GM12878 (cell line): ENCODE measurements around the gene MUC12. TPM values are rescaled to one million over a fixed set of nuclear protein-coding genes. Genes with fewer than 3 reads are reported as not detected.

ENCODE experiments used
- ATAC-seq: fragments of 200-7000 bp; cut with Tn5 transposase; 3 replicates; pipeline ENCODE4 v1.9.1; 2020; ENCODE audit warnings: mild to moderate bottlenecking, moderate library complexity
- BruUV-seq: library from RNA; stranded (reverse); fragments of 400-500 nt; replicated peaks from 2 replicates; lab custom pipeline; 2021; lab: Mats Ljungman, UMichigan
- CTCF ChIA-PET: fragments of 300-600 bp; sonication (Branson Sonifier 250); formaldehyde crosslinking; extraction: SDS; loops from one replicate; lab custom pipeline; 2021; ENCODE audit warnings: inconsistent platforms; lab: Yijun Ruan, JAX
- POLR2A ChIA-PET: fragments of 350-600 bp; formaldehyde crosslinking; extraction: SDS; loops from one replicate; lab custom pipeline; 2021; ENCODE audit warnings: inconsistent platforms; lab: Charles Lee
- RAD21 ChIA-PET: fragments of 300-600 bp; sonication (Branson Sonifier 250); formaldehyde crosslinking; loops from one replicate; lab custom pipeline; 2023; ENCODE audit warnings: antibody characterized with exemption; ENCODE audit not compliant: unreplicated experiment; lab: Charles Lee
- SMC1A ChIA-PET: fragments of 300-600 bp; sonication (Branson Sonifier 250); formaldehyde crosslinking; loops from one replicate; lab custom pipeline; 2023; ENCODE audit not compliant: unreplicated experiment, uncharacterized antibody; lab: Charles Lee
- DNase-seq: peaks from one replicate; pipeline ENCODE4 v3.0.0-alpha.2; 2011; ENCODE audit warnings: low read depth, low spot score
- FAIRE-seq: peaks from 3 replicates; lab custom pipeline; 2011; peaks lifted over from hg19 to GRCh38; lab: Jason Lieb, UNC
- H2AFZ ChIP-seq: 2 replicates; pipeline ENCODE4 v1.6.0; 2011; ENCODE audit warnings: low read depth, low read length, control low read depth; ENCODE audit not compliant: control insufficient read depth
- H3K27ac ChIP-seq: 2 replicates; pipeline ENCODE4 v1.5.1; 2011; ENCODE audit warnings: control low read depth; ENCODE audit not compliant: control insufficient read depth, insufficient read depth
- H3K27me3 ChIP-seq, 2 experiments: replicated peaks in 1 of 2; 2 replicates each; pipeline versions ENCODE4 v1.6.0 to v1.6.1; 2011; ENCODE audit warnings: low read length in 1 of 2; ENCODE audit not compliant: control insufficient read depth in 2 of 2, insufficient read depth in 2 of 2
- H3K36me3 ChIP-seq, 2 experiments: 2 replicates each; pipeline ENCODE4 v1.5.1; 2011; ENCODE audit warnings: low read length in 1 of 2; ENCODE audit not compliant: control insufficient read depth in 2 of 2, insufficient read depth in 2 of 2
- H3K4me1 ChIP-seq: 2 replicates; pipeline ENCODE4 v1.6.1; 2011; ENCODE audit warnings: mild to moderate bottlenecking, low read length, moderate library complexity, mixed read lengths; ENCODE audit not compliant: control insufficient read depth, insufficient read depth
- H3K4me2 ChIP-seq: 2 replicates; pipeline ENCODE4 v1.6.0; 2011; ENCODE audit warnings: control low read depth; ENCODE audit not compliant: control insufficient read depth, insufficient read depth
- H3K4me3 ChIP-seq: fragments of 200-600 bp; sonication (generic); 2 replicates; pipeline ENCODE4 v1.5.1; 2016
- H3K79me2 ChIP-seq: 2 replicates; pipeline ENCODE4 v1.6.0; 2011; ENCODE audit warnings: low read length; ENCODE audit not compliant: control insufficient read depth, insufficient read depth
- H3K9ac ChIP-seq: 2 replicates; pipeline ENCODE4 v1.8.0; 2011; ENCODE audit warnings: low read length, control low read depth, mixed read lengths; ENCODE audit not compliant: control insufficient read depth, insufficient read depth
- H3K9me3 ChIP-seq: replicated peaks from 3 replicates; pipeline ENCODE4 v1.5.1; 2011; ENCODE audit warnings: mild to moderate bottlenecking, low read length; ENCODE audit not compliant: control insufficient read depth, insufficient read depth
- H4K20me1 ChIP-seq: 2 replicates; pipeline ENCODE4 v1.6.0; 2011; ENCODE audit not compliant: control insufficient read depth, insufficient read depth
- CHD2 ChIP-seq: IDR thresholded peaks from 2 replicates; pipeline ENCODE4 v1.6.1; 2011; ENCODE audit warnings: low read depth, low read length, improper control_type of control experiment, borderline replicate concordance
- EED ChIP-seq: sonication (generic); IDR thresholded peaks from 2 replicates; pipeline ENCODE4 v1.6.1; 2016; ENCODE audit warnings: antibody characterized with exemption, low read depth
- EGR1 ChIP-seq, 2 experiments: IDR thresholded peaks; 1 replicate in 1 of 2; 2 replicates in 1 of 2; pipeline ENCODE4 v1.6.1; 2011 to 2012; ENCODE audit warnings: low read depth in 2 of 2, low read length in 2 of 2, borderline replicate concordance in 1 of 2, mild to moderate bottlenecking in 1 of 2, moderate library complexity in 1 of 2
- ETV6 ChIP-seq, 2 experiments: fragments of 450-650 bp in 1 of 2; IDR thresholded peaks in 1 of 2; conservative IDR thresholded peaks in 1 of 2; 2 replicates each; pipeline ENCODE4 v1.6.1; 2014; ENCODE audit warnings: antibody characterized with exemption in 1 of 2, borderline replicate concordance in 1 of 2, low read depth in 1 of 2, mild to moderate bottlenecking in 1 of 2, moderate library complexity in 1 of 2
- FOXM1 ChIP-seq: IDR thresholded peaks from 2 replicates; pipeline ENCODE4 v1.6.1; 2012; ENCODE audit warnings: low read depth, mild to moderate bottlenecking, inconsistent platforms, low read length, moderate library complexity
- GABPA ChIP-seq: IDR thresholded peaks from 2 replicates; pipeline ENCODE4 v1.6.1; 2014; ENCODE audit warnings: antibody characterized with exemption, low read depth, mild to moderate bottlenecking, inconsistent platforms
- MTA3 ChIP-seq: IDR thresholded peaks from 2 replicates; pipeline ENCODE4 v1.6.1; 2012; ENCODE audit warnings: low read length, inconsistent platforms, borderline replicate concordance
- MXI1 ChIP-seq: fragments of 150-350 bp; IDR thresholded peaks from 2 replicates; pipeline ENCODE4 v1.6.1; 2011; ENCODE audit warnings: low read depth, mild to moderate bottlenecking, inconsistent platforms, low read length, improper control_type of control experiment
- NR2C2 ChIP-seq: IDR thresholded peaks from 2 replicates; pipeline ENCODE4 v1.6.1; 2011; ENCODE audit warnings: borderline replicate concordance, low read depth; ENCODE audit not compliant: control insufficient read depth, insufficient read length
- POU2F2 ChIP-seq: IDR thresholded peaks from 3 replicates; pipeline ENCODE4 v1.6.1; 2011; ENCODE audit warnings: low read depth, mild to moderate bottlenecking, low read length, borderline replicate concordance
- RB1 ChIP-seq: fragments of 450-650 bp; formaldehyde crosslinking; IDR thresholded peaks from 2 replicates; pipeline ENCODE4 v1.6.1; 2017; ENCODE audit warnings: mild to moderate bottlenecking, borderline replicate concordance
- SMAD1 ChIP-seq: fragments of 450-650 bp; IDR thresholded peaks from 2 replicates; pipeline ENCODE4 v1.6.1; 2018; ENCODE audit warnings: mild to moderate bottlenecking, low read depth; ENCODE audit not compliant: partially characterized antibody
- SREBF1 ChIP-seq: IDR thresholded peaks from 2 replicates; pipeline ENCODE4 v1.6.1; 2012; ENCODE audit warnings: mild to moderate bottlenecking, low read length
- TAF1 ChIP-seq: IDR thresholded peaks from 2 replicates; pipeline ENCODE4 v1.6.1; 2011; ENCODE audit warnings: mild to moderate bottlenecking, low read depth, low read length, borderline replicate concordance
- TCF3 ChIP-seq: IDR thresholded peaks from 2 replicates; pipeline ENCODE4 v1.6.1; 2012; ENCODE audit warnings: low read depth, mild to moderate bottlenecking, low read length, borderline replicate concordance; ENCODE audit not compliant: insufficient read depth
- WGBS: methylation state at CpG from one replicate; pipeline ENCODE4 v1.1.6; 2016; ENCODE audit warnings: low lambda C conversion rate; ENCODE audit not compliant: insufficient replicate concordance, insufficient coverage; ENCODE audit errors: missing lambda C conversion rate; 5-methylcytosine and 5-hydroxymethylcytosine counted together
- in situ Hi-C: fragments of 300-500 bp; cut with MboI; formaldehyde crosslinking; loops from 9 replicates; pipeline ENCODE4 v1.14.3; 2018; ENCODE audit warnings: mixed read lengths
- intact Hi-C: fragments of 100-400 bp; cut with micrococcal nuclease; formaldehyde crosslinking; loops from one replicate; pipeline ENCODE4 v1.14.2; 2022; ENCODE audit not compliant: unreplicated experiment
- polyA plus RNA-seq, 11 experiments: library from polyadenylated mRNA; depleted of rRNA in 4 of 11; unstranded in 6 of 11; stranded (reverse) in 5 of 11; fragments of >200 nt; fragmentation: Nextera tagmentation in 4 of 11; fragmentation: Illumina TruSeq in 1 of 11; extraction: Ambion mirVana in 4 of 11; extraction: Trizol in 1 of 11; gene quantifications; 1 replicate in 1 of 11; 2 replicates in 10 of 11; pipeline versions ENCODE4 v1.2.1 to v1.2.3, GENCODE V29; 2011 to 2016; ENCODE audit warnings: inconsistent platforms in 2 of 11, missing spikeins in 2 of 11, low read depth in 1 of 11
- total RNA-seq, 4 experiments: library from RNA; depleted of rRNA in 3 of 4; stranded (reverse); fragments of >200 nt in 3 of 4; fragmentation: Illumina TruSeq in 1 of 4; extraction: Trizol in 1 of 4; gene quantifications; 2 replicates each; pipeline versions ENCODE4 v1.2.1 to v1.2.3, GENCODE V29; 2013 to 2021
- TF ChIP-seq, protein P1 (sequence below): fragments of 450-650 bp; IDR thresholded peaks from 2 replicates; pipeline ENCODE4 v1.6.1; 2016; ENCODE audit warnings: mild to moderate bottlenecking
- TF ChIP-seq, protein P2 (sequence below): fragments of 450-650 bp; IDR thresholded peaks from 2 replicates; pipeline ENCODE4 v1.6.1; 2017; ENCODE audit warnings: mild to moderate bottlenecking

MUC12 gene
- total and polyA plus RNA-seq, 10 of the 15 experiments (the other 5 are each of a cell fraction or from before 2014, with no cell fraction given), result 1.7 to 4.5 (median 2.6) TPM

DNA sequence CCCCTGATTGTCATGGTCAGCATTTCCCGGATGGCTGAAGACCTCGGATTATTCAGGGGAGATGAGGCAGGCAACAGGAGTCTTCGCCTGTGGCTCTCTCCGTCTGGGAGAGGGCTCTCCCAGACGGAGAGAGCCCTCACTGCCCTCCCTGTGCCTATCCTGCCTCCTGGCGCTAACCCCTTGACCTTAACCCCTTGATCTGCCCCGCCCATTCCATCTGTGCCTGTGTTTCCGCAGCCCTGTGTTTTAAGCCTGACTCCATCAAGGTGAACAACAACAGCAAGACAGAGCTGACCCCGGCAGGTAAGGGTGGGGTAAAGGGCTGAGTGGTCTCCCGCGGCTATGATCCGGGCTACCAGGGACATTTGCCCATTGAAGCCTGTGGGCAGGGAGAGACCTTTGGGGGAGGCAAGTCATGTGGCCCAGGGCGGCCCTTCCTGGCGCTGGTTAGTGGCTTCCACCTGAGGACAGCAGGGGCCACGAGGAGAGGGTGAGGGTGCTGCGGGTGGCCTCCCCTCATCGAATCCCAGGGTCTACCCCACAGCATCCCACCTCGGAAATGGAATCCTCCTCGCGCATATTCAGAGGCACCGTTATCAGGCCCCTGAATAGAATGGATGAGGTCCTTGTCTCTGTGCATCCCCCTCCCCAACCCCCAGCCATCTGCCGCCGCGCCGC lies 4.2 kb upstream of the MUC12 start:
- Histone ChIP-seq H3K9me3 (no peaks in the 10 kb centered on the region; the same call in 2 of the 3 replicates), H3K27ac (no peak overlapping the region), H3K4me3 (no peak overlapping the region), H3K36me3 (no peaks in the 10 kb centered on the region), H4K20me1 (peaks cover 3% of the 10 kb centered on the region), H3K4me2 (no peak overlapping the region), H3K4me1 (no peaks in the 10 kb centered on the region), H3K27me3 (peaks cover 3 to 15% of the 10 kb centered on the region in 2 experiments; a peak in 3 of 4 replicates), H2AFZ (no peak overlapping the region), H3K79me2 (no peaks in the 10 kb centered on the region), H3K9ac (no peak overlapping the region)
- no TSS peak for BruUV-seq
- intact Hi-C loops (loop anchor here (5.0 kb wide), 1 partner anchor 73 kb away; no protein-coding TSS in a partner anchor), in situ Hi-C loops (loop anchor here (5.0 kb wide), 1 partner anchor 87 kb away; no protein-coding TSS in a partner anchor)
- ATAC-seq, result no peak
- no peak for FAIRE-seq
- ChIA-PET CTCF (interaction anchor here (0.8 to 1.2 kb wide), 3 partner anchors 15 to 112 kb away, joined by 3 to 4 read pairs (median 3); partner anchors contain the start of gene MUC3A), POLR2A (no interaction called here), SMC1A (no interaction called here), RAD21 (no interaction called here)
- TF ChIP-seq SREBF1 (no peak), TAF1 (no peak), EGR1 (IDR thresholded peaks at IDR 0.05; ENCODE audit: borderline replicate concordance in 1 of 2, low read depth in 2 of 2, low read length in 2 of 2) (no peak), RB1 (no peak), EED (no peak), CHD2 (no peak), SMAD1 (no peak), TCF3 (no peak), NR2C2 (no peak), FOXM1 (no peak), ETV6 (conservative IDR thresholded peaks at IDR 0.05 in 1 of 2, IDR thresholded peaks at IDR 0.05 in 1 of 2; ENCODE audit: borderline replicate concordance in 1 of 2, low read depth in 1 of 2) (no peak), MTA3 (no peak), POU2F2 (no peak), GABPA (no peak), MXI1 (no peak)
- TF ChIP-seq, protein P1, sequence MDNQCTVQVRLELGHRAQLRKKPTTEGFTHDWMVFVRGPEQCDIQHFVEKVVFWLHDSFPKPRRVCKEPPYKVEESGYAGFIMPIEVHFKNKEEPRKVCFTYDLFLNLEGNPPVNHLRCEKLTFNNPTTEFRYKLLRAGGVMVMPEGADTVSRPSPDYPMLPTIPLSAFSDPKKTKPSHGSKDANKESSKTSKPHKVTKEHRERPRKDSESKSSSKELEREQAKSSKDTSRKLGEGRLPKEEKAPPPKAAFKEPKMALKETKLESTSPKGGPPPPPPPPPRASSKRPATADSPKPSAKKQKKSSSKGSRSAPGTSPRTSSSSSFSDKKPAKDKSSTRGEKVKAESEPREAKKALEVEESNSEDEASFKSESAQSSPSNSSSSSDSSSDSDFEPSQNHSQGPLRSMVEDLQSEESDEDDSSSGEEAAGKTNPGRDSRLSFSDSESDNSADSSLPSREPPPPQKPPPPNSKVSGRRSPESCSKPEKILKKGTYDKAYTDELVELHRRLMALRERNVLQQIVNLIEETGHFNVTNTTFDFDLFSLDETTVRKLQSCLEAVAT, result no peak
- TF ChIP-seq, protein P2, sequence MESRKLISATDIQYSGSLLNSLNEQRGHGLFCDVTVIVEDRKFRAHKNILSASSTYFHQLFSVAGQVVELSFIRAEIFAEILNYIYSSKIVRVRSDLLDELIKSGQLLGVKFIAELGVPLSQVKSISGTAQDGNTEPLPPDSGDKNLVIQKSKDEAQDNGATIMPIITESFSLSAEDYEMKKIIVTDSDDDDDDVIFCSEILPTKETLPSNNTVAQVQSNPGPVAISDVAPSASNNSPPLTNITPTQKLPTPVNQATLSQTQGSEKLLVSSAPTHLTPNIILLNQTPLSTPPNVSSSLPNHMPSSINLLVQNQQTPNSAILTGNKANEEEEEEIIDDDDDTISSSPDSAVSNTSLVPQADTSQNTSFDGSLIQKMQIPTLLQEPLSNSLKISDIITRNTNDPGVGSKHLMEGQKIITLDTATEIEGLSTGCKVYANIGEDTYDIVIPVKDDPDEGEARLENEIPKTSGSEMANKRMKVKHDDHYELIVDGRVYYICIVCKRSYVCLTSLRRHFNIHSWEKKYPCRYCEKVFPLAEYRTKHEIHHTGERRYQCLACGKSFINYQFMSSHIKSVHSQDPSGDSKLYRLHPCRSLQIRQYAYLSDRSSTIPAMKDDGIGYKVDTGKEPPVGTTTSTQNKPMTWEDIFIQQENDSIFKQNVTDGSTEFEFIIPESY, result no peak
- WGBS, result 39% methylated on average over 23 of the region's 25 CpGs
- DNase-seq, result no peak
